Activated naive CD8-positive, alpha-beta T cell treated with anti-CD3 and anti-CD28 coated beads, Interleukin-2, amount 50 U/mL, for 24 hours (primary cell): Measurements from ENCODE around the gene SENP1.
"Not testable (repeated sequence)": the region's sequence is repeated elsewhere in the genome, so short reads cannot be mapped to it uniquely, and the experiment has no call there.

Experiments used
- ATAC-seq: fragments of 150-1000 bp; cut with Tn5 transposase; one replicate; pipeline ENCODE4 v1.10.0; 2021
- DNase-seq: peaks from one replicate; pipeline ENCODE4 v3.0.0; 2021
- H3K27ac Mint-ChIP-seq: one replicate; pipeline ENCODE4 v1.8.0; 2021; ENCODE audit warnings: mild to moderate bottlenecking, mixed read lengths
- H3K27me3 Mint-ChIP-seq: one replicate; pipeline ENCODE4 v1.8.0; 2021; ENCODE audit warnings: mixed read lengths
- H3K36me3 Mint-ChIP-seq: one replicate; pipeline ENCODE4 v1.8.0; 2021; ENCODE audit warnings: low read depth, mixed read lengths
- H3K4me1 Mint-ChIP-seq: one replicate; pipeline ENCODE4 v1.8.0; 2021; ENCODE audit warnings: mixed read lengths
- H3K4me3 Mint-ChIP-seq: one replicate; pipeline ENCODE4 v1.8.0; 2021; ENCODE audit warnings: mild to moderate bottlenecking, moderate library complexity, mixed read lengths
- H3K9me3 Mint-ChIP-seq: one replicate; pipeline ENCODE4 v1.8.0; 2021; ENCODE audit warnings: mixed read lengths

Gene SENP1

DNA sequence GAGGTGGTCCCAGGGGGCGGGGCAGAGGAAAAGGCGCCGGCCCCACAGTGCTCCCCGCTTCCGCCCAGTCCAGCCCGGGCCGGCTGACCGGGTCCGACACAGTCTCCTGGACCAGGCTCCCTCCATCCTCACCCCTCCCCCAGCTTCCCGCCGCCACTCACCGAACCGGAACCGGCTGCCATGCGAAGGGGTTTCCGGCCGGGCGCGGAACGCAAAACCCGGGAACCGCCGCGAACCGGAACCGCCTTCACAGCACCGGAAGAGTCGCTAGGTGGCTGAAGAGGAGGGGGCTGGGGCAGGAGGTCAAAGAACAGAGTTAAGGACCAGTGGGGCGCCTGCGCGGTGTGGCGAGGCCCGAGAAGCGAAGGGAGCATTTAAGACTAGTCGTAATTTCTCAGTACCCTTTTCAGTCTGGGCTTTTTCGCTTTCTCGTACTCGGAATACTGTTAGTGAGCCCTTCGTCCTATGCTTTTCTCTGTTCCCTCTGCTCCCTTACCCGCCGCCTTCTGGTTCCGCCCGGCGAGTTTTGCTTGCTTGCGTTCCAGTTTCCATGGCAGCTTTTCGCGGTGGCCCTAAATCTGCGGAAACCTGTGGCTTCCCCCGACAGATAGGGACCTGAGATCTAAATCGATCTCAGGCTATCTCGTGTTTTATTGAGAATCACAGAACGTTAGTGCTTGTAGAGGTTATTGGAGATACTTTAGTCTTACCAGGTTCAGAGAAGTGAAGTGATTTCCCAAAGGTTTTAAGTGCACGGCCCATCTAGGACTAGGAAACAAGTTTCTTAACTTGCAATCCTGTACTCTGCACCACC, at the start of gene SENP1:
Gene SENP1 (minus strand): TSS at position 213 of the 814 bp plus-strand sequence. CDS start 4,607 bp downstream, outside the sequence.
- DNase-seq = peak; percentile 93
- ATAC-seq = peak; percentile 84
- Mint-ChIP-seq H3K36me3 (peaks cover 2% of the 10 kb centered on the region), H3K4me3 (peak within 1 kb of the TSS; percentile 96), H3K27me3 (no peaks in the 10 kb centered on the region), H3K27ac (peak within 1 kb of the TSS; percentile 96), H3K4me1 (peaks cover 49% of the 10 kb centered on the region), H3K9me3 (no peaks in the 10 kb centered on the region)

GRCh38 chr12:48151103-48151771, 45.4 kb upstream of the SENP1 start:
- Mint-ChIP-seq H3K27ac (peak overlapping the region; percentile 47), H3K9me3 (no peaks in the 10 kb centered on the region), H3K27me3 (no peaks in the 10 kb centered on the region), H3K4me3 (no peak overlapping the region), H3K36me3 (peaks cover 16% of the 10 kb centered on the region), H3K4me1 (peaks cover 10% of the 10 kb centered on the region)
- ATAC-seq (no peak), DNase-seq (no peak)

DNA sequence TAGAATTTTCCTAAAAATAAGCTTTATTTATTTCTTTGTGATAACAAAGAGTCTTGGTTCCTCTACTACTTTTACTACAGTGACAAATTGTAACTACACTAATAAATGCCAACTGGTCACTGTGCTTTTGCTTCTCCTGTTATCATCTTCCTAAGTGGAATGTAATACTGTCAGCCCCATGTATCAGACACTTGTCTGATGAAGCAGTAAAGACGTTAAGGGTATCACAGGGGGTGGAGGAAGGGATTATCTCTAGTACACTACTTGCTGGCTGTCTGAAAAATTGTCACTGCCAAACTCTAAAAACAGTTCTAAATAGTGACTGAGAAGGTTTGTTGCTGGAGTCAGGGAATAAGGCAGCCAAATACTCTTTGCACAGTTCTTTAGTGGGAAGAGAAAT, 40.1 kb upstream of the SENP1 start:
- no peaks in the 10 kb centered on the region for H3K4me1 Mint-ChIP-seq
- H3K27ac Mint-ChIP-seq = no peak overlapping the region
- H3K4me3 Mint-ChIP-seq = no peak overlapping the region
- no peak for ATAC-seq
- no peak for DNase-seq
- no peaks in the 10 kb centered on the region for H3K9me3 Mint-ChIP-seq
- H3K27me3 Mint-ChIP-seq = no peaks in the 10 kb centered on the region
- H3K36me3 Mint-ChIP-seq = peaks cover 35% of the 10 kb centered on the region

GRCh38 chr12:48143898-48144297, 38.0 kb upstream of the SENP1 start:
- no peaks in the 10 kb centered on the region for H3K27me3 Mint-ChIP-seq
- peaks cover 36% of the 10 kb centered on the region for H3K36me3 Mint-ChIP-seq
- H3K4me3 Mint-ChIP-seq = no peak overlapping the region
- no peak for DNase-seq
- no peak overlapping the region for H3K27ac Mint-ChIP-seq
- ATAC-seq = no peak
- no peaks in the 10 kb centered on the region for H3K9me3 Mint-ChIP-seq
- no peaks in the 10 kb centered on the region for H3K4me1 Mint-ChIP-seq

DNA sequence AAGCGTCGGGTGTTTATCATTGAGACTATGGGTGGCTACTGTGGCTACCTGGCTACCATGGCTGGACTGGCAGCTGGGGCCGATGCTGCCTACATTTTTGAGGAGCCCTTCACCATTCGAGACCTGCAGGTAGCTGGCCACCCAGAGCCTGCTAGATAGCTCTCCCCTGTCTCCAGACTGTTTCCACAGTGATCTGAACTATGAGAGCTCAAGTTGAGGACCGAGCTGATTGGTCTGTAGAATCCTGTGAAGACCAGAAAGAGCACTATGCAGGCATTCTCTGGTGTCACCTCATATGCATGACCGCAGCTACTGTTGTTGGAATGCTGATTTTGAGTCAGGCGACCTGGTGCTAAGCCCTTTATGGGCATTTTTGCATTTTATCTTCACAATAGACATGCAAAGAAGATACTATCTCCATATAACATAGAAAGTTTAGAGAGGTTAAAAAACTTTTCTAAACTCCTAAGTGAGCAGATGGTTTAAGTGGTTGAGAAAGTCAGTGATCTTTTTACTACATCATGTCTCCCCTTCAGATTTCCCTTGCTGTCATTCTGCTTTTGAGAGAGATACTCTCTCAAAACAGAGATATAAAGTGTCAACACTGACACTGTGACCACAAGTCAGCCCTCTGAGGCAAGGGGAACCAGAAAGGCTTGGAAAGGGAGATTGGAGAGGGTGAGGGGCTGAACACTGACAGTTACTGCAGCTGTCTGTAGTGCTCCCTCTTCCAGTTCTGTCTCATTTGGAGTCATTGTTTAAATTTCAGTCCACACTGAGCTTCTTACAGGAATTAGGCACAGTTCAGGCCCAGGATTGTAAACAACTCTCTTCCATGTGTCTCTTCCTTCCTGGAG, 37.2 kb upstream of the SENP1 start:
- Mint-ChIP-seq H3K4me1 (no peaks in the 10 kb centered on the region), H3K27ac (no peak overlapping the region), H3K27me3 (no peaks in the 10 kb centered on the region), H3K36me3 (peaks cover 36% of the 10 kb centered on the region), H3K9me3 (no peaks in the 10 kb centered on the region), H3K4me3 (no peak overlapping the region)
- DNase-seq (no peak), ATAC-seq (no peak)

DNA sequence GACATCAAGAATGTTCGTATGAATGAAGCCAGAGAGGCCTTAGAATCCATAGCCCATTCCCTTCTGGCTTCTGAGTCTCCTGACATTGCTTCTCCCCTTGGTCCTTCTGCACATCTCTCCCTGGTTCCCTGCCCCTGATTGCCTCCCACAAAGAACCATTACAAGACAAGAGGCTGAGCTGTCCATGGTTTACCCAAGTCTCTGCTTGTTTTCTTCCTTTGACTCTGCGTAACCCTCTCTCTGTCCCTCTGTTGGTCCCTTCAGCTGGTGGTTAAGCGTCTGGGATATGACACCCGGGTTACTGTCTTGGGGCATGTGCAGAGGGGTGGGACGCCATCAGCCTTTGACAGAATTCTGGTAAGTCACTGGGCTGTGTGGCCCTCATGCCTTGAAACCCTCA, 29.1 kb upstream of the SENP1 start:
- Mint-ChIP-seq H3K4me1 (no peaks in the 10 kb centered on the region), H3K9me3 (no peaks in the 10 kb centered on the region), H3K36me3 (peaks cover 46% of the 10 kb centered on the region), H3K27ac (no peak overlapping the region), H3K4me3 (no peak overlapping the region), H3K27me3 (no peaks in the 10 kb centered on the region)
- no peak for DNase-seq
- no peak for ATAC-seq

DNA sequence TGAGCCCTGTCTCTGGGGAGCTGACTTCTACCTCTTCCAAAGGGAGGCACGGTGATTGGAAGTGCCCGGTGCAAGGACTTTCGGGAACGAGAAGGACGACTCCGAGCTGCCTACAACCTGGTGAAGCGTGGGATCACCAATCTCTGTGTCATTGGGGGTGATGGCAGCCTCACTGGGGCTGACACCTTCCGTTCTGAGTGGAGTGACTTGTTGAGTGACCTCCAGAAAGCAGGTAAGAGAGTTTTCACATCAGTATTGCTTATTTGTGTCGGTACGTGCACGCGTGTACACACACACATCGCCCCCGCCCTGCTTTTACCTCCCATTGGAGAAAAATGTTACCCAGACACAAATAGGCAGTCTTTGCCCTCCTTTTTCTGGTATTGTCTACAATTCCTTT, 26.9 kb upstream of the SENP1 start:
- Mint-ChIP-seq H3K9me3 (no peaks in the 10 kb centered on the region), H3K36me3 (peaks cover 51% of the 10 kb centered on the region), H3K4me3 (no peak overlapping the region), H3K27ac (no peak overlapping the region), H3K4me1 (peaks cover 2% of the 10 kb centered on the region), H3K27me3 (no peaks in the 10 kb centered on the region)
- no peak for DNase-seq
- ATAC-seq = no peak

DNA sequence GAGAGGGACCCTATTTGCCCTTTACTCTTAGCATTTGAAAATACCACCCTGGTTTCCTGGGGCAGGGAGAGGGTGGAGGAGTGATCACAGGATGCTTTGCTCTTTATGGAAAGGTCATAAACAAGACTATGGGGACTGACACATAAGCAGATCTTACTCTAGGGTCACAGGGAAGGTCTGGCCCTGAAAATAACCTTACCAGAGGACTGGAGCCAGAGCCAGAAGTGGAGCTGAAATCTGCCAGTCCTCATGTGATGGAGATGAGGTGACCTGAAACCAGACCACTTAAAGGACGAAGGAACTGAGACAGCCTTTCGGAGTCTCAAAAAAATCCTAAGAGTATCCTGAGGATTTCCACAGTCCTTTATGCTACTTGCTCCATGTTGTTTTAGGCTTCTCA, 25.6 kb upstream of the SENP1 start:
- no peak overlapping the region for H3K27ac Mint-ChIP-seq
- H3K27me3 Mint-ChIP-seq = no peaks in the 10 kb centered on the region
- no peak overlapping the region for H3K4me3 Mint-ChIP-seq
- ATAC-seq (no peak), DNase-seq (no peak)
- peaks cover 2% of the 10 kb centered on the region for H3K4me1 Mint-ChIP-seq
- H3K9me3 Mint-ChIP-seq = no peaks in the 10 kb centered on the region
- peaks cover 58% of the 10 kb centered on the region for H3K36me3 Mint-ChIP-seq

DNA sequence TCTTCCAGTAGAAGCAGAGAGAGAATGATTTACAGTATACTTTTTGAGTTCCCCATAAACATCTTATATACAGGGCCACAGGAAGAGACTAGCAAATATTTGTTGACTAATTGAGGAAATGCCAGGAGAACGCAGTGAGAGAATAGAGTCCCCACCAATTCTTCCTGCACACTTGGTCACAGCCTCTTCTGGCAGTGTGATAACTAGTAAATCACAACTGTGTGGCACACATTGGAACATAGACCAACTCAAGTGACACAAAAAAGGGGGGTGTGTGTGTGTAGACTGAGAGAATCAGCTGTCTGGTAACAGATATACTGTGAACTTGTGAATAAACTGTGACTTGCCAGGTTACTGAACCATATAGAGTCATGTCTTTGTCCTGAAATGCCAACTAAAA, 23.5 kb upstream of the SENP1 start:
- no peak overlapping the region for H3K27ac Mint-ChIP-seq
- H3K4me3 Mint-ChIP-seq = no peak overlapping the region
- DNase-seq (no peak), ATAC-seq (no peak)
- no peaks in the 10 kb centered on the region for H3K9me3 Mint-ChIP-seq
- no peaks in the 10 kb centered on the region for H3K27me3 Mint-ChIP-seq
- H3K36me3 Mint-ChIP-seq = peaks cover 64% of the 10 kb centered on the region
- H3K4me1 Mint-ChIP-seq = peaks cover 2% of the 10 kb centered on the region

DNA sequence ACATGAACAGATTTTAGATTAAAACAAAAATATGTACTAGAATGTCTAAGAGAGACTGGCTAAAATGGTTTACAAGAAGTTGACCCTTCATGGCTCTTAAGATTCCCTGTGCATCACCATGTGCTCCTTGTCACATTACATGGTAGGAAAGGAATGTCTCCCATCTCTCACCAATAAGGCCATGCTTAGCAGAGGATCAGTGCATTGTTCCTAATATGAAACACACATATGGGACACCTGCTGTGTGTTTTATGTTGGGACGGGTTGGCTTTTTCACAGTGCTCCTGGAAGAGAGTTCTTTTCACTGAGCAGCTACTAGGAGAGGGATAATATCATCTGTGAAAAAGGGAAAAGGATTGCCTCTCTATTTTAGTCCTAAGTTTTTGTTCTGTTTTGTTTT, 22.9 kb upstream of the SENP1 start:
- Mint-ChIP-seq H3K4me1 (peaks cover 2% of the 10 kb centered on the region), H3K36me3 (peaks cover 64% of the 10 kb centered on the region), H3K27ac (no peak overlapping the region)

DNA sequence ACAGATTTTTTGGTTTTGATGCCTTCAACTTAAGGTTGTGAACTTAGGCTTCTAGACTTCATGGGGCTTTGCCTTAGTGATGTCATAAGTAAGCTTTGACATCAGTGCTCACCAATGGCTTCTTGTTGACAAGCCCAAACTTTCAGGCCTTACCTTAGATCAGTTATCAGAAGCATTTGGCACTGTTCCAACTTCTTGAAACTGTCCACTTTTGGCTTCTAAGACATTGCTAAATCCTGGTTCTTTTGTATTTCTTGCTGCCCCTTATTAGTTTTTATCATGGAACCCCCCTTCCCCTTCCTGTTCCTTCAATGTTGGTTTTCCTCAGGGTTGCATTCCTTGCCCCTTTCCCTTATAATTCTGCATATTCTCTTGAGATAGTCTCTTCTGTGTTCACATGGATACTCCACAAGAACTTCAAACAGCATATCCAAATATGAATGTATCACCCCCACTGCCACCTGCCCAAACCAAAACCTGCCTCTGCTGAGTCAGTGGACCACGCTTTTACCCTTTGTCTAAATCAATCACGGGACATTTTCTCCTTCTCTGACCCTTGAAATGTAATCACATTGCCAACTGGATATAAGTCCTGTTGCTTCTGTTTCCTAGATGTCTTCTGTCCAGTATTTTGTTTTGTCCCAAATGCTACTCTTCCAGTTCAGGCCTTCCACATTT, 21.2 kb upstream of the SENP1 start:
- no peak overlapping the region for H3K27ac Mint-ChIP-seq
- H3K4me1 Mint-ChIP-seq = peaks cover 2% of the 10 kb centered on the region
- H3K4me3 Mint-ChIP-seq = no peak overlapping the region
- no peak for ATAC-seq
- peaks cover 60% of the 10 kb centered on the region for H3K36me3 Mint-ChIP-seq
- H3K27me3 Mint-ChIP-seq = no peaks in the 10 kb centered on the region
- H3K9me3 Mint-ChIP-seq = no peaks in the 10 kb centered on the region
- DNase-seq = no peak

More for the DNA sequence above, 22.9 kb upstream of the SENP1 start:
- no peaks in the 10 kb centered on the region for H3K27me3 Mint-ChIP-seq
- DNase-seq (no peak), ATAC-seq (no peak)
- no peaks in the 10 kb centered on the region for H3K9me3 Mint-ChIP-seq
- H3K4me3 Mint-ChIP-seq = no peak overlapping the region

GRCh38 chr12:48125985-48126384, 20.1 kb upstream of the SENP1 start:
- Mint-ChIP-seq H3K36me3 (peaks cover 57% of the 10 kb centered on the region), H3K27ac (no peak overlapping the region), H3K9me3 (no peaks in the 10 kb centered on the region), H3K4me3 (no peak overlapping the region), H3K4me1 (peaks cover 4% of the 10 kb centered on the region), H3K27me3 (no peaks in the 10 kb centered on the region)
- DNase-seq (no peak), ATAC-seq (no peak)

DNA sequence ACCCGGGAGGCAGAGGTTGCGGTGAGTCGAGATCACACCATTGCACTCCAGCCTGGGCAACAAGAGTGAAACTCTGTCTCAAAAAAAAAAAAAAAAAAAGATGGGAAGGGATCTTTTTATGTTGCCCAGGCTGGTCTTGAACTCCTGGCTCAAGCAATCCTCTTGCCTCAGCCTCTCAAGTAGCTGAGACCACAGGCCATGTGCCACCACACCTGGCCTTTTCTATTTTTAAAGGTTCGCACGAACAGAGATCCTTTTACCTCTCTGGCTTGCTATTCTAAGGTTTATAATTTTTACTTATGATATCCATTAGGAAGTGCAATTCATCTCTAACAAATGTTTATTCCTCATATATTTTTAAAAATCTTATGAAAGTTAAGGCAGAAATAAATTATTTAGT, 19.7 kb upstream of the SENP1 start:
- not testable (repeated sequence) for H3K9me3 Mint-ChIP-seq, ATAC-seq, H3K27me3 Mint-ChIP-seq, DNase-seq, H3K4me3 Mint-ChIP-seq, H3K4me1 Mint-ChIP-seq, H3K27ac Mint-ChIP-seq
- peaks cover 54% of the 10 kb centered on the region for H3K36me3 Mint-ChIP-seq

DNA sequence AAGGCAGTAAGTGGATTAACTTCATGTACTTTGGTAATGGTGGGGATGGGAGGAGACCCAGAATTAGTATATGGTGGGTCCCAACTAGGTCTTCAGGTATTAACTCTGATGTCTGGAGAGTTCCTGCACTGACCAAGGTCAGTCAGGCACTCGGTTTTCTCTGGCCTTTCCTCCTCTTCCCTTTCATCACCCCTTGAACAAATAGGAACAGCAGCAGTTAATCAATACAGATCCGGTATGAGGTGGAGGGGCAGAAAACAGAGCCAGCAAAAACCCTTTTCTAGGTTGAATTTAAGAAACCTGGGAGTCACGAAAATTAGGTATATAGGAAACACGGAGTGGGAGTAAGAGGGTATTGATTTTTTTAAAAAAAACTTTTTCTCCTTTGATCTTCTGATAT, 17.3 kb upstream of the SENP1 start:
- no peaks in the 10 kb centered on the region for H3K9me3 Mint-ChIP-seq
- no peak for ATAC-seq
- DNase-seq = no peak
- H3K4me3 Mint-ChIP-seq = no peak overlapping the region
- H3K27me3 Mint-ChIP-seq = no peaks in the 10 kb centered on the region
- H3K4me1 Mint-ChIP-seq = peaks cover 22% of the 10 kb centered on the region
- no peak overlapping the region for H3K27ac Mint-ChIP-seq
- peaks cover 44% of the 10 kb centered on the region for H3K36me3 Mint-ChIP-seq
